Activated CD8-positive, alpha-beta T cell treated with anti-CD3 and anti-CD28 coated beads, Interleukin-2, amount 10 ng/mL, durations not matched to agents 7 days and 5 days (primary cell): Measurements from ENCODE around the gene PAX9. TPM values are rescaled to one million over a fixed set of nuclear protein-coding genes. Genes with fewer than 3 reads are reported as not detected.

Experiments used
- ATAC-seq: fragments of 150-1000 bp; cut with Tn5 transposase; one replicate; pipeline ENCODE4 v1.10.0; 2021; ENCODE audit warnings: moderate library complexity
- CTCF ChIA-PET: fragments of 350-600 bp; sonication (Branson Sonifier 250); formaldehyde crosslinking; loops from one replicate; lab custom pipeline; 2021; ENCODE audit warnings: antibody characterized with exemption; lab: Charles Lee
- POLR2A ChIA-PET: fragments of 350-600 bp; sonication (Branson Sonifier 250); formaldehyde crosslinking; loops from one replicate; lab custom pipeline; 2021; ENCODE audit warnings: antibody characterized with exemption; lab: Charles Lee
- DNase-seq: peaks from one replicate; pipeline ENCODE4 v3.0.0-alpha.2; 2020
- H3K27ac Mint-ChIP-seq: one replicate; pipeline ENCODE4 v1.8.0; 2021; ENCODE audit warnings: mild to moderate bottlenecking, mixed read lengths
- H3K27me3 Mint-ChIP-seq: one replicate; pipeline ENCODE4 v1.8.0; 2021; ENCODE audit warnings: low read depth, mixed read lengths
- H3K36me3 Mint-ChIP-seq: one replicate; pipeline ENCODE4 v1.8.0; 2021; ENCODE audit warnings: low read depth, mixed read lengths
- H3K4me1 Mint-ChIP-seq: one replicate; pipeline ENCODE4 v1.8.0; 2021; ENCODE audit warnings: low read depth, mixed read lengths
- H3K4me3 Mint-ChIP-seq: one replicate; pipeline ENCODE4 v1.8.0; 2021; ENCODE audit warnings: mild to moderate bottlenecking, mixed read lengths
- H3K9me3 Mint-ChIP-seq: one replicate; pipeline ENCODE4 v1.8.0; 2022; ENCODE audit warnings: mixed read lengths; ENCODE audit not compliant: insufficient read depth
- total RNA-seq, 2 experiments: library from RNA; stranded (reverse); gene quantifications; one replicate each; pipeline ENCODE4 v1.2.3, GENCODE V29; 2021

PAX9 gene
- total RNA-seq, 2 experiments from 2014 or later: not detected

GRCh38 chr14:36723530-36723929 lies 61.9 kb downstream of the PAX9 start:
- Mint-ChIP-seq H3K4me3 (no peak overlapping the region), H3K9me3 (no peaks in the 10 kb centered on the region), H3K36me3 (no peaks in the 10 kb centered on the region), H3K27ac (no peak overlapping the region), H3K4me1 (peaks cover 5% of the 10 kb centered on the region), H3K27me3 (no peaks in the 10 kb centered on the region)
- no peak for ATAC-seq
- ChIA-PET CTCF (no interaction called here), POLR2A (no interaction called here)
- DNase-seq: no peak

GRCh38 chr14:36724162-36724561 lies 62.5 kb downstream of the PAX9 start:
- DNase-seq (no peak), ATAC-seq (no peak)
- no peak overlapping the region for H3K4me3 Mint-ChIP-seq
- ChIA-PET CTCF (no interaction called here), POLR2A (no interaction called here)
- H3K27me3 Mint-ChIP-seq: no peaks in the 10 kb centered on the region
- no peaks in the 10 kb centered on the region for H3K36me3 Mint-ChIP-seq
- peaks cover 5% of the 10 kb centered on the region for H3K4me1 Mint-ChIP-seq
- H3K27ac Mint-ChIP-seq: no peak overlapping the region
- no peaks in the 10 kb centered on the region for H3K9me3 Mint-ChIP-seq

GRCh38 chr14:36726128-36726527 lies 64.5 kb downstream of the PAX9 start:
- no peaks in the 10 kb centered on the region for H3K27me3 Mint-ChIP-seq
- CTCF ChIA-PET: no interaction called here
- no peak for ATAC-seq

More at GRCh38 chr14:36726128-36726527, 64.5 kb downstream of the PAX9 start:
- POLR2A ChIA-PET: no interaction called here
- H3K4me3 Mint-ChIP-seq: no peak overlapping the region
- no peaks in the 10 kb centered on the region for H3K36me3 Mint-ChIP-seq
- H3K9me3 Mint-ChIP-seq: no peaks in the 10 kb centered on the region
- H3K4me1 Mint-ChIP-seq: peaks cover 5% of the 10 kb centered on the region
- no peak overlapping the region for H3K27ac Mint-ChIP-seq
- DNase-seq: no peak

Other genes with a start within 250 kb of the PAX9 start
- not detected for gene NKX2-1, start 141.6 kb upstream of the PAX9 start, total RNA-seq
- gene NKX2-8, start 79.2 kb upstream of the PAX9 start, total RNA-seq: not detected